ENCODE results near the gene ANKRD55. TPM values are rescaled to one million over a fixed set of nuclear protein-coding genes. Genes with fewer than 3 reads are reported as not detected.

The ANKRD55 gene
- polyA plus RNA-seq, 1 of the 3 experiments (the other 2 are of a cell fraction) = not detected

DNA sequence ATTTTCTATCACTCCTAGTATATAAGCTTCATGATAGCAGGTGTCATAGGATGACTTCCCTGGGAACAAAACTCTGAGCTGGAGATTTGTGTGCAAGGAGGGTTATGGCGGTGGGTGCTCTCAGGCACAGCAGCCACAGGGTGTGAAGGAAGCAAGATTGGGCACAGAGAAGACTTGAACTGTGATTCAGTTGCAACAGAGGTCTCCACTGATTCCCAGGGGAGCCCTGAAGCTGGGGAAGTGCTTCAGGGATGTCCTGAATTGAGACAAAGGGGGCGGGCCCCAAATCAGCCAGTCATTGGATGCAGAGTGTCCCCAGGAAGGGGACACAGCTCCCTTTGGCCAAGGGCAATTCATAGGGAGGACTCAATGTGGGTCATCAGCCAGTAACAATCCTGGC is 44.4 kb upstream of the ANKRD55 start:
- no peak overlapping the region for H2AFZ ChIP-seq (ENCODE audit: low read depth)
- H3K9me2 ChIP-seq = no peaks in the 10 kb centered on the region
- WGBS (ENCODE audit: low lambda C conversion rate) = 90% methylated on average over 2 of the region's 2 CpGs
- H3K4me1 ChIP-seq (ENCODE audit: control insufficient read depth in 1 of 2, insufficient read depth in 2 of 2, low read depth in 1 of 2, low read length in 1 of 2) = peaks cover 28 to 33% of the 10 kb centered on the region in 2 experiments
- no peak for DNase-seq
- no peaks in the 10 kb centered on the region for H4K20me1 ChIP-seq (ENCODE audit: insufficient read depth)
- peak overlapping the region; percentile 36; the same call in 1 of the 2 replicates for H3K9ac ChIP-seq
- H3K27me3 ChIP-seq (ENCODE audit: insufficient read depth) = no peaks in the 10 kb centered on the region
- no peak overlapping the region for H3K4me3 ChIP-seq (ENCODE audit: low read depth in 2 of 2, low read length in 1 of 2)
- peak overlapping the region; percentile 70 to 84; a peak in 3 of 4 replicates for H3K27ac ChIP-seq (ENCODE audit: low read depth in 2 of 2, low read length in 1 of 2)
- CTCF ChIA-PET = interaction anchor here (0.8 to 1.3 kb wide), 2 partner anchors 15 to 561 kb away, joined by 3 to 5 read pairs; no protein-coding TSS in a partner anchor
- TF ChIP-seq MXI1 (IDR thresholded peaks at IDR 0.05; ENCODE audit: low read depth, low read length) = no peak
- no peak for TF ChIP-seq SIN3A (IDR thresholded peaks at IDR 0.05; ENCODE audit: borderline replicate concordance, low read depth, low read length)
- TF ChIP-seq POLR2AphosphoS5 (IDR thresholded peaks at IDR 0.05; ENCODE audit: low read depth, low read length) = no peak
- TF ChIP-seq RFX5 (IDR thresholded peaks at IDR 0.05; ENCODE audit: low read length) = no peak
- TF ChIP-seq PBX3 (IDR thresholded peaks at IDR 0.05) = no peak
- no peak for TF ChIP-seq TAF1 (IDR thresholded peaks at IDR 0.05; ENCODE audit: borderline replicate concordance, low read depth, low read length)
- no peak for TF ChIP-seq REST (IDR thresholded peaks at IDR 0.05; ENCODE audit: low read depth, low read length)
- no peak for TF ChIP-seq FOSL2 (IDR thresholded peaks at IDR 0.05; ENCODE audit: borderline replicate concordance, low read depth)
- no peak for TF ChIP-seq FOXJ3 (CRISPR knock-in tag; IDR thresholded peaks at IDR 0.05)
- no peak for TF ChIP-seq YY1 (IDR thresholded peaks at IDR 0.05; ENCODE audit: low read depth)
- TF ChIP-seq, protein P1, sequence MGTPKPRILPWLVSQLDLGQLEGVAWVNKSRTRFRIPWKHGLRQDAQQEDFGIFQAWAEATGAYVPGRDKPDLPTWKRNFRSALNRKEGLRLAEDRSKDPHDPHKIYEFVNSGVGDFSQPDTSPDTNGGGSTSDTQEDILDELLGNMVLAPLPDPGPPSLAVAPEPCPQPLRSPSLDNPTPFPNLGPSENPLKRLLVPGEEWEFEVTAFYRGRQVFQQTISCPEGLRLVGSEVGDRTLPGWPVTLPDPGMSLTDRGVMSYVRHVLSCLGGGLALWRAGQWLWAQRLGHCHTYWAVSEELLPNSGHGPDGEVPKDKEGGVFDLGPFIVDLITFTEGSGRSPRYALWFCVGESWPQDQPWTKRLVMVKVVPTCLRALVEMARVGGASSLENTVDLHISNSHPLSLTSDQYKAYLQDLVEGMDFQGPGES (IDR thresholded peaks at IDR 0.05; ENCODE audit: low read depth, low read length) = no peak
- no peak for TF ChIP-seq MEF2A (IDR thresholded peaks at IDR 0.05; ENCODE audit: borderline replicate concordance, low read depth)
- no peak for TF ChIP-seq GABPA (IDR thresholded peaks at IDR 0.05; ENCODE audit: low read depth)
- TF ChIP-seq CHD2 (IDR thresholded peaks at IDR 0.05; ENCODE audit: low read length, partially characterized antibody) = no peak
- H3K9me3 ChIP-seq = no peaks in the 10 kb centered on the region
- no peaks in the 10 kb centered on the region for H3K36me3 ChIP-seq (replicated peaks in 1 of 2; ENCODE audit: control insufficient read depth in 1 of 2, insufficient read depth in 2 of 2, low read length in 1 of 2)
- POLR2A ChIA-PET = no interaction called here
- H3F3A ChIP-seq (replicated peaks; ENCODE audit: insufficient read depth) = peaks cover 22% of the 10 kb centered on the region
- 0 out of 2 replicates have a peak overlapping the region, but pooled peaks have one; percentile 46 for H3K4me2 ChIP-seq
- no peaks in the 10 kb centered on the region for H3K79me2 ChIP-seq (ENCODE audit: insufficient read depth)
